Progenitor cell of endocrine pancreas (in vitro differentiated cells): ENCODE results near the gene ASPN. TPM values are rescaled to one million over a fixed set of nuclear protein-coding genes. Genes with fewer than 3 reads are reported as not detected.

ENCODE experiments used
- DNase-seq: peaks from one replicate; pipeline ENCODE4 v3.0.0; 2021; ENCODE audit warnings: low spot score; ENCODE audit not compliant: unreplicated experiment
- H3K27ac Mint-ChIP-seq: 2 replicates; pipeline ENCODE4 v1.8.0; 2021; ENCODE audit warnings: mild to moderate bottlenecking, moderate library complexity, mixed read lengths
- H3K27me3 Mint-ChIP-seq: 2 replicates; pipeline ENCODE4 v1.8.0; 2021; ENCODE audit warnings: mixed read lengths
- H3K36me3 Mint-ChIP-seq: 2 replicates; pipeline ENCODE4 v1.8.0; 2022; ENCODE audit warnings: mixed read lengths; ENCODE audit not compliant: insufficient read depth
- H3K4me1 Mint-ChIP-seq: 2 replicates; pipeline ENCODE4 v1.8.0; 2021; ENCODE audit warnings: low read depth, mixed read lengths
- H3K4me3 Mint-ChIP-seq: 2 replicates; pipeline ENCODE4 v1.8.0; 2021; ENCODE audit warnings: low read depth, mild to moderate bottlenecking, moderate library complexity, mixed read lengths
- H3K9me3 Mint-ChIP-seq: 2 replicates; pipeline ENCODE4 v1.8.0; 2021; ENCODE audit warnings: low read depth, mixed read lengths
- CTCF ChIP-seq: fragments of 200-600 bp; sonication (generic); IDR thresholded peaks from one replicate; pipeline ENCODE4 v1.5.0; 2021; ENCODE audit warnings: antibody characterized with exemption, mild to moderate bottlenecking; ENCODE audit not compliant: unreplicated experiment
- total RNA-seq: library from RNA; stranded (reverse); gene quantifications from 2 replicates; pipeline ENCODE4 v1.2.1, GENCODE V29; 2021

Gene ASPN
- total RNA-seq, 1 donor from 2014 or later, result not detected

- no peak overlapping the region for H3K4me3 Mint-ChIP-seq
- H3K9me3 Mint-ChIP-seq, result no peaks in the 10 kb centered on the region
- no peaks in the 10 kb centered on the region for H3K27me3 Mint-ChIP-seq
- DNase-seq, result no peak
- no peak overlapping the region for H3K27ac Mint-ChIP-seq
- H3K4me1 Mint-ChIP-seq, result peaks cover 6% of the 10 kb centered on the region
- TF ChIP-seq CTCF, result no peak
- no peaks in the 10 kb centered on the region for H3K36me3 Mint-ChIP-seq
These were observed 30.3 kb upstream of the ASPN start for GRCh38 chr9:92512622-92513021.

DNA sequence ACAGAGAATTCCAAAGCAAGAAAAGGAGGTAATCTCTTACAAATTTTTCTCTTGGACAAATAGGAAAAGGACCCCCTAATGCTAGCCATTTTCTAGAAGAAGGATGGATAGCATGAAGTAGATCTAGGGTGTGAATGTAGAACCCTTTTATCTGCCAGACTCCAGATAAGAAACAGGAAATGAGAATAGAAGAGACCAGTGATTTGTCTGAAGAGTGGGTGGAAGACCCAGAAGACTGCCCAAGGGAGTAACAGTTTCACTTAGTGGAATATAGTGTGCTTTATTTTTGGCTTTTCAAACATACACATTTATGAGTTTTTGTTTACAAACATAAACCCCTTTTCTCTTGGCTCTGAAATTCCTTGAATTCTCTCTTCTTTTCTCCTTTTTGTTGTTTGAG, 28.4 kb upstream of the ASPN start:
- no peak for TF ChIP-seq CTCF
- H3K4me3 Mint-ChIP-seq, result no peak overlapping the region

GRCh38 chr9:92509050-92509449, 26.7 kb upstream of the ASPN start:
- H3K9me3 Mint-ChIP-seq, result no peaks in the 10 kb centered on the region

More for the DNA sequence above, 28.4 kb upstream of the ASPN start:
- no peak for DNase-seq
- Mint-ChIP-seq H3K4me1 (peaks cover 3% of the 10 kb centered on the region), H3K27me3 (no peaks in the 10 kb centered on the region), H3K27ac (no peak overlapping the region), H3K36me3 (no peaks in the 10 kb centered on the region), H3K9me3 (no peaks in the 10 kb centered on the region)

DNA sequence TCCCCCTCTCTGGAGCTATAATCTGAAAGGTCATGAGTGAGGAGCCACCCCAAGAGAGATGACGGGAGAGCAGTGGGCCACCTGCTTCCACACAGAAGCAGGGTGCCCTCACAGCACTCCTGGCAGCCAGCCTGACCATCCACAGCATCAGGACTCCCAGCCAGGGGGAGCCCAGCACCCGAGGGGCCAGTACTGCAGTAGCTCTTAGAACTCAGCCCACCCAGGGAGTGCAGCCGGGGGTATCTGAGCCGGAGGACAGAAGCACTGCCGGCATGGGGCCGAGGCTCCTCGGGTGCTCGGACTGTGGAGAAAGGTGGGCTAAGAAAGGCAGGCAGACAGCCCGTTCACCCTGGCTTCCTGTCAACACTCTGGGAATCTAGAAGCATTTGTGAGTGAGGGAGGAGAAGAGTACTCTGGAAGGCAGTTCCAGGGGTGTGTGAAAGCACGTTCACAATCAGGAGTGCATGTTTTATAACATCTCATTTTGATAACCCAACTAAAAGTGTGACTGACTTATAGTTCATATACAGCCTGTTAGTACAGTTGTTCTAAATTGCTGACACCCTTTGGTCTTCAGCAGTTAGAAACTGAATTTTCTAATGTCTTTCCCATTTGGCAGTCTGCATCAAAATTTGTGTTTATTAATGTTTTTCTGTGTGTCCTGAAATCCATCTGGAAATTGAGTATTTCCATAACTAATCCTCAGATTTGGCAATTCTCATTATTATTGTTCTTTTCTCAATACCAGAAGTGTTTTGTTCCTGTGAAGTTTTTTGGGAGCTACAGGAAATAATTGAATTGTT, 25.9 kb upstream of the ASPN start:
- no peaks in the 10 kb centered on the region for H3K9me3 Mint-ChIP-seq
- no peaks in the 10 kb centered on the region for H3K36me3 Mint-ChIP-seq
- no peaks in the 10 kb centered on the region for H3K27me3 Mint-ChIP-seq
- TF ChIP-seq CTCF, result no peak
- DNase-seq, result no peak
- no peak overlapping the region for H3K27ac Mint-ChIP-seq
- no peak overlapping the region for H3K4me3 Mint-ChIP-seq
- peaks cover 3% of the 10 kb centered on the region for H3K4me1 Mint-ChIP-seq

More at GRCh38 chr9:92509050-92509449, 26.7 kb upstream of the ASPN start:
- no peak for TF ChIP-seq CTCF
- H3K27ac Mint-ChIP-seq, result no peak overlapping the region
- no peak overlapping the region for H3K4me3 Mint-ChIP-seq
- H3K36me3 Mint-ChIP-seq, result no peaks in the 10 kb centered on the region
- no peak for DNase-seq
- H3K27me3 Mint-ChIP-seq, result no peaks in the 10 kb centered on the region
- peaks cover 3% of the 10 kb centered on the region for H3K4me1 Mint-ChIP-seq

GRCh38 chr9:92507496-92507895, 25.2 kb upstream of the ASPN start:
- Mint-ChIP-seq H3K4me1 (peaks cover 3% of the 10 kb centered on the region), H3K36me3 (no peaks in the 10 kb centered on the region)
- no peak for TF ChIP-seq CTCF

More at GRCh38 chr9:92507496-92507895, 25.2 kb upstream of the ASPN start:
- DNase-seq, result no peak
- Mint-ChIP-seq H3K9me3 (no peaks in the 10 kb centered on the region), H3K27me3 (no peaks in the 10 kb centered on the region), H3K4me3 (no peak overlapping the region), H3K27ac (no peak overlapping the region)
